Stimulated activated CD4-positive, alpha-beta T cell treated with anti-CD3 and anti-CD28 coated beads, Interleukin-15, amount 100 ng/mL, for 48 hours (primary cell): ENCODE data around the gene UGT1A3.

Experiments used
- DNase-seq, 2 donors: peaks; one replicate each; pipeline ENCODE4 v3.0.0-alpha.2; 2020; ENCODE audit warnings: low read depth in 2 of 2

The UGT1A3 gene

GRCh38 chr2:233795735-233796171 lies 66.9 kb downstream of the UGT1A3 start:
- no peak for DNase-seq

GRCh38 chr2:233796254-233796653 lies 67.4 kb downstream of the UGT1A3 start:
- DNase-seq: no peak

GRCh38 chr2:233798335-233799086 lies 69.7 kb downstream of the UGT1A3 start:
- DNase-seq: no peak

- no peak for DNase-seq
Measured at GRCh38 chr2:233799087-233799665, 70.3 kb downstream of the UGT1A3 start.

- no peak for DNase-seq
Measured at GRCh38 chr2:233799716-233800115, 70.9 kb downstream of the UGT1A3 start.

GRCh38 chr2:233800208-233800607 lies 71.4 kb downstream of the UGT1A3 start:
- DNase-seq: no peak

GRCh38 chr2:233801357-233802131 lies 72.7 kb downstream of the UGT1A3 start:
- DNase-seq: no peak

GRCh38 chr2:233802132-233802815 lies 73.4 kb downstream of the UGT1A3 start:
- DNase-seq: no peak

GRCh38 chr2:233803292-233803911 lies 74.6 kb downstream of the UGT1A3 start:
- no peak for DNase-seq

- DNase-seq: no peak
Measured at GRCh38 chr2:233803994-233804393, 75.2 kb downstream of the UGT1A3 start.

- DNase-seq: no peak
Measured at GRCh38 chr2:233807215-233807865, 78.5 kb downstream of the UGT1A3 start.

GRCh38 chr2:233807966-233808935 lies 79.4 kb downstream of the UGT1A3 start:
- DNase-seq: no peak

GRCh38 chr2:233810385-233810784 lies 81.5 kb downstream of the UGT1A3 start:
- no peak for DNase-seq

- DNase-seq: no peak
Measured at GRCh38 chr2:233811087-233811486, 82.2 kb downstream of the UGT1A3 start.

GRCh38 chr2:233811732-233812131 lies 82.9 kb downstream of the UGT1A3 start:
- DNase-seq: no peak

- DNase-seq: no peak
Measured at GRCh38 chr2:233813236-233814055, 84.6 kb downstream of the UGT1A3 start.

- no peak for DNase-seq
Measured at GRCh38 chr2:233814056-233814835, 85.4 kb downstream of the UGT1A3 start.

GRCh38 chr2:233815861-233816260 lies 87.0 kb downstream of the UGT1A3 start:
- DNase-seq: no peak
